RPMI8226 (cell line): ENCODE data around the gene PADI4.

Experiments
- DNase-seq: peaks from one replicate; pipeline ENCODE4 v3.0.0-alpha.2; 2015

PADI4 gene, protein sequence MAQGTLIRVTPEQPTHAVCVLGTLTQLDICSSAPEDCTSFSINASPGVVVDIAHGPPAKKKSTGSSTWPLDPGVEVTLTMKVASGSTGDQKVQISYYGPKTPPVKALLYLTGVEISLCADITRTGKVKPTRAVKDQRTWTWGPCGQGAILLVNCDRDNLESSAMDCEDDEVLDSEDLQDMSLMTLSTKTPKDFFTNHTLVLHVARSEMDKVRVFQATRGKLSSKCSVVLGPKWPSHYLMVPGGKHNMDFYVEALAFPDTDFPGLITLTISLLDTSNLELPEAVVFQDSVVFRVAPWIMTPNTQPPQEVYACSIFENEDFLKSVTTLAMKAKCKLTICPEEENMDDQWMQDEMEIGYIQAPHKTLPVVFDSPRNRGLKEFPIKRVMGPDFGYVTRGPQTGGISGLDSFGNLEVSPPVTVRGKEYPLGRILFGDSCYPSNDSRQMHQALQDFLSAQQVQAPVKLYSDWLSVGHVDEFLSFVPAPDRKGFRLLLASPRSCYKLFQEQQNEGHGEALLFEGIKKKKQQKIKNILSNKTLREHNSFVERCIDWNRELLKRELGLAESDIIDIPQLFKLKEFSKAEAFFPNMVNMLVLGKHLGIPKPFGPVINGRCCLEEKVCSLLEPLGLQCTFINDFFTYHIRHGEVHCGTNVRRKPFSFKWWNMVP

DNA sequence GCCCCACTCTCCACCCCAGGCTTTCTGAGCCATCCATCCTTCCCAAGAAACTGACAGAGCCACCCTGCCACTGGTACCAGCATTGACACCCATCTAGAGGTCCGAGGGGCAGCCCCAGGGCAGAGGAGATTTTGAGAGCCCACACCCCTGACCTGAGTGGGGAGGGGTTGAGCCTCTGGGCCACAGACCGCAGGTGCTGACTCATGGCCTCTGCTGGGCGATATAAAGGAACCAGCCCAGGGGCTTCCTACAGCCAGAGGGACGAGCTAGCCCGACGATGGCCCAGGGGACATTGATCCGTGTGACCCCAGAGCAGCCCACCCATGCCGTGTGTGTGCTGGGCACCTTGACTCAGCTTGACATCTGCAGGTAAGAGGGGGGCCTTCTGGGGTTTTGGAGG, at the start of gene PADI4:
Gene PADI4 (plus strand): TSS at position 252 of the 400 bp plus-strand sequence. CDS start 26 bp downstream, at position 278.
- peak; percentile 32 for DNase-seq

DNA sequence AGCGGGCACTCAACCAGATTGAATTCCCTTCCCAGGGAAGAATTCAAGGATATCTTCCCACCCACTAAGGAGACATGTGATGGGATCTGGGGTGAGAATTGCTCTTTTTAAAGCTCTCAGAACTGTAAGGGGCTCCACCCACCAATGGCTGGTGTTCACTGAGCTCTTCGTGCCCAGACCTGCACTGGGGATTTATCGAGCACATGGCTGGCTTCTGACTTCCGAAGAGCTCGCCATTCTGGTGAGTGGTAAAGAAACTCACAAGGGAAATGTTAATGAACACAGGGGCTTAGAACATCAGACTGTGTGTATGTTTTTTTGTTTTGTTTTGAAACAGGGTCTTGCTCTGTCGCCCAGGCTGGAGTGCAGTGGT, 49.3 kb upstream of the PADI4 start:
- DNase-seq, result no peak

DNA sequence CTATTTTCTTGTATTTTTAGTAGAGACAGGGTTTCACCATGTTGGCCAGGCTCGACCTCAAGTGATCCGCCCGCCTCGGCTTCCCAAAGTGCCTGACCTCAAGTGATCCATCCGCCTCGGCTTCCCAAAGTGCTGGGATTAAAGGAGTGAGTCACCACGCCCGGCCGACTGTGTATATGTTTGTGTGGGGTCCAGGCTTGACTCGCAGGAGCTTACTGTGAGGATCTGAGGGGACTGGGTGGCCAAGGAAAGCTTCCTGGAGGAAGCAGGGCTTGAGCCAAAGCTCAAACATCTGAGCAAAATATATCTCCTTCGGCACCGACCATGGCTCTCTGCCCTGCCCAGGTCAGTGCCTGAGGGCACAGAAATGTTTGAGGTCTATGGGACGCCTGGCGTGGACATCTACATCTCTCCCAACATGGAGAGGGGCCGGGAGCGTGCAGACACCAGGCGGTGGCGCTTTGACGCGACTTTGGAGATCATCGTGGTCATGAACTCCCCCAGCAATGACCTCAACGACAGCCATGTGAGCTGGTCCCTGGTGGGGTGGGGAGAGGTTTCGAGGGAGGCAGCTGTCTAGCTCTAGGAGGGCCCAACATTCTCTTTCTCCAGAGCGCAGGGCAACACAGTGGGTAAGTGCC, 48.6 kb upstream of the PADI4 start:
- DNase-seq, result no peak

DNA sequence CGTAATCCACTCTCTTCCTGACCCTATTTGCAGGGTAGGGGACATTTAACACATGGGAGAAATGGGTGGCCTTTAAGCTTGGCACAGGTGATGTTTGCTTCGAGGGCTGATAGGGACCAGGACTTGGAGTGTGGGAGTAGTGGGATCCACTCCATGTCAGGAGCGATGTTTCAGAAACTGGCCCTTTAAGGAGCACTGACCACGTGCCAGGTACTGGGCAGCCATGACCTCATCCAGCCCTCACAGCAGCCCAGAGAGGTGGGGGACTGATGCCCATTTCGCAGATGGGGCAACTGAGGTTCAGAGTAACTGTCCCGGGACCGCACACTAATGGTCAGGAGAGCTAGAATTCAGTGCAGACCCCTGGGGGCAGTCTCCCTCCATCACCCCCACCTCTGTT, 47.7 kb upstream of the PADI4 start:
- no peak for DNase-seq

DNA sequence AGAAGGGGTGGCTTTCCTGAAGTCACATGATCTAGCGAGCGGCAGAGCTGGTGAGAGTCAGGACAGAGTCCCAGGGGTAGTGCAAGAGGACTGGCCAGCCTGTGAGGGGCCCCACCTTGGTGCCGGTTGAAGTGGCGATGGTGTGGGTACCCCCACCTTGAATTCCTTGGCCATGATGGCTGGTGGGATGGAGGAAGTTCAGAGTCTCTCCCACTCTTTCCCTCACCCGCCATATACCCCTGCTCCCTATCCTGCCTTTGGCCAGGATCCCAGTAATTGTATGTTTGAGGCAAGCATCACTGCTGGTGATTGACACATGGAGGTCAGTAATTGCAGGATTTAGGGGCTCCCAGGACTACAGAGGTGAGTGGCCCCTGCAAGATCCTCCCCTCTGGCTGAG, 47.3 kb upstream of the PADI4 start:
- DNase-seq, result no peak

DNA sequence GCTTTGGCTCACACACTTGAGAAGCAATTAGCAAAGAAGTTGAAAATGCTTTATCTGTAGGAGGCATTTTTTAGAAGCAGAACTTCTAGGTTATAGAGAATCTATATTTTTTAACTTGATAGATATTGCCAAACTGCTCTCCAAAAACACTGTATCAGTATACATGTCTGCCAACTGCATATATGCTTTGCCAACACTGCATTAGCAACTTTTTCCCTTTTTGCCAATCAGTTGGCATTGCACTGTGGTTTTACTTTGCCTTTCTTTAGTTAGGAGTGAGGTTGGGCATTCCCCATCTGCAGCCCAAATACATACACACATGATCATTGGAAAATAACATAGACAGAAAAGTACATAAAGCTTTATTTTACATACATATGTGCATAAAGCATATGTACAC, 44.1 kb upstream of the PADI4 start:
- DNase-seq, result no peak

DNA sequence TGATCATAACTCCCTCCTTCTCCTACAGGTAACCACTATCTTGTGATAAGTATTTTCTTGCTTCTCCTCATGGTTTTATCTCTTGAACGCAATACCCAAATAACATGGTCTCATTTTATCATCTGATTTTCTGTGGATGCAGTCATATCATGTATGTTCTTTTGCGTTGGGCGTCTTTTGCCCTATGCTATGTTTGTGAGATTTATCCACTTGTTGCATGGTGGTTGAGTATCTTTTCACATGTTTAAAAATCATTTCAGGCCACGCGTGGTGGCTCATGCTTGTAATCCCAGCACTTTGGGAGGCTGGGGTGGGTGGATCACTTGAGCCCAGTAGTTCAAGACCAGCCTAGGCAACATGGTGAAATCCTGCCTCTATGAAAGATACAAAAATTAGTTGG, 43.5 kb upstream of the PADI4 start:
- no peak for DNase-seq

DNA sequence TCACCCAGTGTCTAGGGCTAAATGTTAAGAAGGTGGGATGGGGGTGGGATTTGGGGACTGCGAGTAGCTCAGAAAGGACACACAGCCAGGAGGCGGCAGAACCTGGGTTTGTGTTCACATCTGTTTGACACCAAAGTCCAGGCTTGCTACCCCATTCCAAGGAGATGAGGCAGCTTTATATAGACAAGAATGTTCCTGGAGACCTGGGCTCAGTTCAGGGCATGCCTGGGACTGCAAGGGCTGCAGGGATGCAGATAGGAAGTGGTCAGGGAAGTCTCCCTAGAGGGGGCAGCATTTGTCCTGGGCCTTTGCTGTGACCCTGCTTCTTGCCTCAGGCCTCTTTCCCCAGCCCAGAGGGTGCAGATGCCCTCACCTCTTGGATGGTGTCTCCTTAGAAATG, 42.8 kb upstream of the PADI4 start:
- DNase-seq, result no peak

DNA sequence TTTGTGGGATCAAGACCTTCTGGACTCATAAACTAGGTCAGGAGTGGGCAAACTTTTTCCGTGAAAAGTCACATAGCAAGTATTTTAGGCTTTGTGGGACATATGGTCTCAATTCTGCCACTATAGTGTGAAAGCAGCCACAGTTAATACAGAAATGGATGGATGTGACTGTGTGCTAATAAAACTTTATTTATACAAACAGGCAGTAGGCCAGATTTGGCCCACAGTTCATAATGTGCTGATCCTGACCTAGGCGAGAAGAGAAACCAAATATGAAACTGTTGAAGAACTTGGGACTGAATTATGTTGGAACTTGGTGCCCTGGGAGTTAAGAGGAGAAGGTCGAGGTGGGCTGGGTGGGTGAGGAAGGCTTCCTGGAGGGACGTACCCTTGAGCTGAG, 42.0 kb upstream of the PADI4 start:
- DNase-seq, result no peak

DNA sequence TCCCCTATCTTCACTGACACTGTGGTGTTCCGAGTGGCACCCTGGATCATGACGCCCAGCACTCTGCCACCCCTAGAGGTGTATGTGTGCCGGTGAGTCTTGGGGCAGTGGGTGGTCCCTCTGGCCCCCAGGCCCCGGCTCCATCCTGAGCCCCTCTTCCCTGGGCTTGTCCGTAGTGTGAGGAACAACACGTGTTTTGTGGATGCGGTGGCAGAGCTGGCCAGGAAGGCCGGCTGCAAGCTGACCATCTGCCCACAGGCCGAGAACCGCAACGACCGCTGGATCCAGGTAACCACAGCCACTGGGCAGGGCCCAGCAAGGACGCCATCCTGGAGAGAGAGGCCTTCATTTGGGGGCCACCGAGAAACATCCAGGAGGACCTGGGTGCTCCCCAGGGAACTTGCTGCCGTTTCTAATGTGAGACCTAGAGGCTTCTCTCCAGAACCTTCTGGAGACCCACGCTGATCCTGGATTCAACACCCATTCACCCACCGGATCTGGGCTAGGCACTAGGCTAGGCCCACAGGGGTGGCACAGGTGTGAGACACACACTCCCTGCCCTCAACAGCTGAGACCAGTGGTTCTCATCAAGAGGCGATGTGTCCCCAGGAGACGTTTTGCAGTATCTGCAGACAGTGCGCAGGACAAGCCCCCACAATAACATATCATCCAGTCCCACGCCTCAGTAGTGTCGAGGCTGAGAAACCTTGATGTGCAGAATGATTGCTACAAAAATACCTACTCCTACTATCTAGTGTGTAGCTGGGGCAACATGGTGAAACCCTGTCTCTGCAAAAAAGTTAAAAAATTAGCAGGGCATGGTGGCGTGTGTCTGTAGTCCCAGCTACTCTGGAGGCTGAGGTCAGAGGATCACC, 36.9 kb upstream of the PADI4 start:
- no peak for DNase-seq

DNA sequence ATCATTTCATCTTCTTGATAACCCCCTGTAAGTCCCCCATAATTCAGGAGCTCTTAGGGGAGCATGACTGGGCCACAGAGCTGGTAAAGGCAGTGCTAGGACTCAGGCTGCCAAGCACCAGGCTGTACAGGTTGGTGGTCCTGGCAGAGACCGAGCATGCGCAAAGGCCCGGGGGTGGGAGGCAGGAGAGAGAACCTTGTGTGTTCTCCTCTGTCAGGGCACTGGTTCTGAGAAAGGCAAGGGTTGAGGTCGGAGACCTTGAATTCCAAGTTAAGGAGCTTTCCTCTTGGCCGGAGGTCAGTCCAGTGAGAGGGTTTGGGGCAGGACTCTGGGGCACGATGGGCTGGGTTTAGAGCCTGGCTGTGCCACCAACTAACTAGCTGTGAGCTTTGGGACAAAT, 35.9 kb upstream of the PADI4 start:
- DNase-seq, result no peak

DNA sequence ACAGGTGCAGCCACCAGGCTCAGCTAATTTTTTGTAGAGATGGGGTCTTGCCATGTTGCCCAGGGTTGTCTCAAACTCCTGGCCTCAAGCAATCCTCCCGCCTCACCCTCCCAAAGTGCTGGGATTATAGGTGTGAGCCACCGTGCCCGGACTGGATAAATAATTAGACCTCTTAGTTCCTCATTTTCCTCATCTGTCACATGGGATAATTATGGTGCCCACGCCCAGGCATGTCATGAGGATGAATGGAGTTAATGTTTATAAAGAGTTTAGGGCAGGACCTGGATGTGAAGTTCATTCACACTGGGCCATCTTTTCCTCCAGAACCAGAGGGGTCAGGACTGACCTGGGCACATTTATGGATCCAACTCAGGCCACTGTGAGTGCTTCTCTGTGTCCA, 35.4 kb upstream of the PADI4 start:
- no peak for DNase-seq

DNA sequence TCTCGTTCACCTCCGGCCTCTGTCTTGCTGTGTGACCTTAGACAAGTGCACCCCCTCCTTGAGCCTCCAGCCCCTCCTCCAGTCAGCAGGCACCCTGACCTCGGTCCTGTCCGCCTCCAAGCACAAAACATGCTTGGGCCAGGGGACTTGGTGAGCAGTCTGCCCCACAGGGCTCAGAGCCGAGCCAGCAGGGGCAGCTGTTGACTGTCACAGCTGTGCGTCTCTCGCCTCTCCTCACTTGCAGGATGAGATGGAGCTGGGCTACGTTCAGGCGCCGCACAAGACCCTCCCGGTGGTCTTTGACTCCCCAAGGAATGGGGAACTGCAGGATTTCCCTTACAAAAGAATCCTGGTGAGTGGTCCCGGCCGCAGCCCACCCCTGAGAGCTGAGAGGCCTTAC, 34.9 kb upstream of the PADI4 start:
- no peak for DNase-seq

DNA sequence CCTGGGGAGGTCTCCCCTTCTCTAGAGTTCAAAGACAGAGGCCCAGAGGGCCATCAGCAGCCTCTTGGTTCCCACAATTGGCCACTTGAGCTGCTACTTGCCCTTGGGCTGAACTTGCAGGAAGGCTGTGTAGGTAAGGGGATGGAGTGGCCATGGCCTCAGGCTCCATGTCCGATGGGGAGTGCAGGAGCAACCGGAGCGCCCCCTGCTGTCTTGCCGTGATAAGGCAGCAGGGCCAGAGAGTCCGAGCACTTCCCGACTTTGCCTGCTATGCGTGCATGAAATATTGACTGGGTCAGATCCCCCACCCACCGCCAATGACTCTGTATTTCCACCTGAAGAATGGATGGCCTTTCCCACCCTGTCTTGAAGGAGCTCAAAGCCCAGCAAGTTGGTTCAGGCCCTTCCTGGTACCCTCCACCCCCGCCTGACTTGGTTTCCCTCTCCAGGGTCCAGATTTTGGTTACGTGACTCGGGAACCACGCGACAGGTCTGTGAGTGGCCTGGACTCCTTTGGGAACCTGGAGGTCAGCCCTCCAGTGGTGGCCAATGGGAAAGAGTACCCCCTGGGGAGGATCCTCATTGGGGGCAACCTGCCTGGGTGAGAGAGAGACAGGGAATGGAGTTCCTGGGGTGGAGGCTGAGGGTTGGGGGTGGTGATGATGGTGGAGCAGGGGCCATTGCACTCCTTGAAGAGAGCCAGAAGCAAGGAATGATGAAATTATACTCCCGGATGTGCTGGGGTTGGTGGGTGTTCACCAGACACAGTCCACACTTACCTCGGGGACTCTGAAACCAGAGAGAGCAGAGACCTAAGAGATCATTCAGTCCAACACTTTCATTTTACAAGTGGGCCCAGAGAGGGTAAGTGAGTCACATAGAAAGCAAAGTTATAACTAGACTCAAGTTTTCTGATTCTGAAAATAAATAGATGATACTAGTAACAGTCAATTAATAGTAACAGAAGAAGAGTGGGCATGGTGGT, 33.5 kb upstream of the PADI4 start:
- peak; percentile 69 for DNase-seq

DNA sequence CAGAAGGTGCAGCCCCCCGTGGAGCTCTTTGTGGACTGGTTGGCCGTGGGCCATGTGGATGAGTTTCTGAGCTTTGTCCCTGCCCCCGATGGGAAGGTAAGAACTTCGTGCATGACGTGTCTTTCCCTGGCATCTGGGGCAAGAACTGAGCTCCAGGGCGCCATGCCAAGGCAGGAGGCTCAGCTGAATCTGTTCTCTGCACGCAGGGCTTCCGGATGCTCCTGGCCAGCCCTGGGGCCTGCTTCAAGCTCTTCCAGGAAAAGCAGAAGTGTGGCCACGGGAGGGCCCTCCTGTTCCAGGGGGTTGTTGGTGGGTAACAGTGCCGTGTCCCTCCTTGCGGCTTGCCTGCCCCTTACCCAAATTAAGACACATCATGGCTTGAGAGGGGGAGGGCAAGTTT, 31.4 kb upstream of the PADI4 start:
- DNase-seq, result peak; percentile 79

DNA sequence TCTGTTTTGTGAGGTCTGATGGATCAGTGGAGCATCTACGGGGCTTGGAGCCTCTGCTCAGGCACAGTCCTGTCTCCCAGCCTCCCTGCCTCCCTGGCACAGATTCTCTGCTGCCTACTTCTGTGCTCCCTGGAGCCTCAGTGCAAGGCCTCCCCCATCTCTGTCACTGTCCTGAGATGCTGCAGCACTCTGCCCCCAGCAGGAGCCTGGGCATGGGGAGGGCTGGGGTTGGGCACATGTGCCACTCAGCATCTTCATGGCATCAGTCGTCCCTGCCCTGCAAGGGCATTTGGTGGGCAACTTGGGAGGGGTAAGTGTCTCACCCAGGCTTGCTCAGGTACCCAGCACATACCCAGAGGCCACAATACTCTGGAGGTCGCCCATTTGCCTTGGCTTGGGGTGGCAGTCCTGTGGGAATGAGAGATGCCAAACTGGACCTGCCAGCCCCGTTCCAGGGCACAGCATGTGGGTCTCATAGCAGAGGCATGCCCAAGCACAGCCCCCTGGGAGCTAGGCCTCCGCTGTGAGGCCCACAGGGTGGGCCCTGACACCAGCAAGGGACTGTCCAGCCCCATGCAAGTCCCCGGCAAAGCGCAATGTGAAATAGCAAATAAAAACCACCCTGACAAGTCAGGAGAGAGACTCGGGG, 30.4 kb upstream of the PADI4 start:
- no peak for DNase-seq

DNA sequence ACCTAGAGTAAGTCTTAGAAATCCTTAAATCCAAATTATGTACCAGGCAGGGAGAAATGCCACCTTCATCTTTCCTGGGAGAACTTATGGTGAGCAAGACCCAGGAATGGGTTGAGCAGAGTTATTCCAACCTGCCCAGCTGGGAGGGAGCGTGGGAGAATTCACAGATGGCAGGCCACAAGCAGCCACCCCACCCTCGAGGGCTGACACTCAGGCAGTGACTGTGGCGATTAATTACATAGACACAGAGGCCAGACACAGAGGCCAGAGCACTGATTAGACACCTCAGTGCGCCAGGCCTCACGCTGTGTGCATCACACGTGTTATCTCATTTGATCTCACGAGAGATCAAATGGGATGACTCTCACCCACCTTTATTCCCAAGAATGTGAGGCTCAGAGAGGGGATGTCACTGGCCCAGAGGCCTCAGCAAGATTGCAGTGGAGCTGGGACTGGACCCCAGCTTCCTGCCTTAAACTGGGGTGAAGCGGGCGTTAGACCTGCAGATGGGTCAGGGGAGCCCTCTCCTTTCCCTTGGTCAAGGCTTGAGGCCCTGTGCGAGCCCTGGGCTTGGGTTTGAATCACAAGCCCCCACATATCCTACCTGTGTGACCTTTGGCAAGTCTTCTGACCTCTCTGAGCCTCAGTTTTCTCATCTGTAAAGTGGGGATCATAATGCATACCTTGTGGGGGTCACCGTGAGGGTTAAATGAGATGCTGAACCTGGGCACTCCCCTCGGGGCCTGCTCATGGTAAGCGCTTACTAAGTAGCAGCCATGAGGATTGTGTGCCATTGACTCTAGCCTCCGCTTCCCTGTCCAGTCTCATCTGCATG, 28.8 kb upstream of the PADI4 start:
- DNase-seq, result no peak

DNA sequence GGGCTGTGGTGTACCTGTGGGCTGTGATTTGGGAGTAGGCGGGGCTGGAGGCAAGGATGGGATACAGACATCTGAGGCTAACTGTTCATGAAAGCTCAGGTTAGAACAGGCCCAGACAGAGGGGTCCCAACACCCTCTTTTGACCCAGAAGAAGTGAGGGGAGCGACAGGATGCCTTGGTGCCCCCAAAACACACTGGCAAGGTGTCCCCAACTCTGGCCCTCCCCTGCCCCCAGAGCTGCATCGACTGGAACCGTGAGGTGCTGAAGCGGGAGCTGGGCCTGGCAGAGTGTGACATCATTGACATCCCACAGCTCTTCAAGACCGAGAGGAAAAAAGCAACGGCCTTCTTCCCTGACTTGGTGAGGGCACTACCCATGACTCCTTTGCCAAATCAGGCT, 27.6 kb upstream of the PADI4 start:
- DNase-seq, result no peak

DNA sequence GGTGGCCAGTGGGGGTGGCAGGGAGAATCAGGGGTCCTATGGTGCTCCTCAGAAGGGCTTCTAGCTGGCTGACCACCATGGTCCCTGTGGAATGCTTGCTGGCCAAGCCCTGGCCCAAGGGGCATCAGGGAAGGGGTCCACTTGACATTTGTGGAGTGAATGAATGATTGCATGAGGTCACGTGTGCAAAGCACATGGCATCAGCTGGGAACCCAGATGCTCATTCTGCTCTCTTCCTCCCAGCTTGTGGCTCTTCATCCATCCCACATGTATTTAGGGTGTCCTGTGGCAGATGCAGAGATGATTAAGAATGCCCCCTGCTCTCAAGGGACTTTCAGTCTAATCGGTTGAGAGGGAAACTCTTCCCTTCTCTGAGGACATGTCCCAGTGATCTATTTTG, 27.1 kb upstream of the PADI4 start:
- DNase-seq, result no peak

DNA sequence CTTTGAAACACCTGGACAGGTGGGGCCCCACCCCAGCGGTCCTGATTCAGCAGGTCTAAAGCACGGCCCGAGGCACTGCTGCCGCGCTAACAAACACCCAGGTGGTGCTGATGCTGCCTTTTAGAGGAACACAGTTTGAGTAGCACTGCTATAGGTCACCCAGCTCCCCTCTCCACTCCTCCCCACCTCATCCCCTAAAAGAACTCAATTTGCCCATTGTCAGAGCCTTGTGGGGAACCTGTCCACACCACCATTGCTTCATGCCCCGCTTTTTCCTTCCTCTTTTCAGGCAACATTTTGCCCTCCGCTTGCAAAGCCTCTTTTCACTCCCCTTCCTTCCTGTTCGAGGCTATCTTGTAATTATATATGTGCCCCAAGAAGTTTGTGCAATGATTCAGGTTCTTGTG, 26.2 kb upstream of the PADI4 start:
- DNase-seq, result peak; percentile 81
